Prostate gland (tissue), 2 donors: Measurements from ENCODE around the gene RPUSD4. TPM values are rescaled to one million over a fixed set of nuclear protein-coding genes. Genes with fewer than 3 reads are reported as not detected.

Source experiments
- DNase-seq: peaks from one replicate; pipeline ENCODE4 v3.0.0-alpha.2; 2019; ENCODE audit warnings: low spot score
- H3K27ac ChIP-seq, 2 donors: fragments of 200-600 bp; sonication (generic); 2 replicates each; pipeline ENCODE4 v1.5.1; 2017 to 2019
- H3K27me3 ChIP-seq: fragments of 200-600 bp; sonication (generic); replicated peaks from 2 replicates; pipeline ENCODE4 v1.5.1; 2019; ENCODE audit not compliant: insufficient read depth
- H3K36me3 ChIP-seq, 2 donors: fragments of 200-600 bp; sonication (generic); 1 replicate in 1 of 2; 2 replicates in 1 of 2; pipeline versions ENCODE4 v1.5.1 to v1.8.1; 2017 to 2019
- H3K4me1 ChIP-seq: fragments of 200-600 bp; sonication (generic); replicated peaks from 2 replicates; pipeline ENCODE4 v1.5.1; 2019
- H3K4me3 ChIP-seq, 2 donors: fragments of 200-600 bp; sonication (generic); 2 replicates each; pipeline ENCODE4 v1.5.1; 2017 to 2019
- H3K9me3 ChIP-seq: fragments of 200-600 bp; sonication (generic); 2 replicates; pipeline ENCODE4 v1.5.1; 2017
- POLR2A ChIP-seq: fragments of 450-650 bp; IDR thresholded peaks from one replicate; pipeline ENCODE4 v1.6.1; 2016; ENCODE audit warnings: antibody characterized with exemption, mild to moderate bottlenecking
- POLR2AphosphoS5 ChIP-seq: sonication (generic); formaldehyde crosslinking; IDR thresholded peaks from one replicate; pipeline ENCODE4 v1.6.1; 2017; ENCODE audit warnings: antibody characterized with exemption
- WGBS: methylation state at CpG from one replicate; pipeline ENCODE4 v1.1.5; 2018; 5-methylcytosine and 5-hydroxymethylcytosine counted together
- intact Hi-C: fragments of 100-400 bp; cut with DNase I; formaldehyde crosslinking; loops from one replicate; pipeline ENCODE4 v1.14.2; 2022
- total RNA-seq, 2 donors: library from RNA; depleted of rRNA; stranded (reverse); fragments of >200 nt; gene quantifications; one replicate each; pipeline ENCODE4 v1.1.0, GENCODE V29; 2016
- TF ChIP-seq, protein P1 (sequence below), 4 experiments: fragments of 200-600 bp in 2 of 4; fragments of 450-650 bp in 2 of 4; sonication (generic) in 2 of 4; IDR thresholded peaks; 1 replicate in 3 of 4; 2 replicates in 1 of 4; pipeline ENCODE4 v1.5.1; 2016 to 2019; ENCODE audit warnings: antibody characterized with exemption in 4 of 4, mild to moderate bottlenecking in 2 of 4, moderate library complexity in 2 of 4

The RPUSD4 gene
- total RNA-seq, 2 donors from 2014 or later, result 13.0 to 29.7 TPM

DNA sequence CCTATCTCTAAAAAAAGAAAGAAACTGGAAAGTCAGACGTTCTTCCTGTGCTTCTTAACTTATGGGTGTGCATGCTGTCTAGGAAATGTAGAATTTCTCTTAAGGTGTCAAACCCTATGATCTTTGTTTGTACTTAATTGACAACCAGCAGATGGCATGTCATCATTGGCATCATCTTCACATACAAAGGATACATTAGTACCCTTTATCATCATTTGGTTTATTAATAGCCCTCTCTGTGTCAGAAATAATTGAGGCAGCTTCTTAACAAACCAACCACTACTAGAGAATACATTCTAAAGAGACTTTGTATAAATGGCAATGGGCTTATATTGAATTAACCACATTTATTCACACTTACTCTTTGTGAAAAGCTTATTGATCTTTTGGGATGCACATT lies 43.4 kb upstream of the RPUSD4 start:
- 79% methylated on average over 1 of the region's 1 CpG for WGBS
- Histone ChIP-seq H3K36me3 (no peaks in the 10 kb centered on the region), H3K27ac (no peak overlapping the region), H3K4me3 (no peak overlapping the region), H3K4me1 (no peaks in the 10 kb centered on the region), H3K27me3 (no peaks in the 10 kb centered on the region), H3K9me3 (no peaks in the 10 kb centered on the region)
- DNase-seq, result no peak
- TF ChIP-seq POLR2AphosphoS5, result no peak
- TF ChIP-seq, protein P1, sequence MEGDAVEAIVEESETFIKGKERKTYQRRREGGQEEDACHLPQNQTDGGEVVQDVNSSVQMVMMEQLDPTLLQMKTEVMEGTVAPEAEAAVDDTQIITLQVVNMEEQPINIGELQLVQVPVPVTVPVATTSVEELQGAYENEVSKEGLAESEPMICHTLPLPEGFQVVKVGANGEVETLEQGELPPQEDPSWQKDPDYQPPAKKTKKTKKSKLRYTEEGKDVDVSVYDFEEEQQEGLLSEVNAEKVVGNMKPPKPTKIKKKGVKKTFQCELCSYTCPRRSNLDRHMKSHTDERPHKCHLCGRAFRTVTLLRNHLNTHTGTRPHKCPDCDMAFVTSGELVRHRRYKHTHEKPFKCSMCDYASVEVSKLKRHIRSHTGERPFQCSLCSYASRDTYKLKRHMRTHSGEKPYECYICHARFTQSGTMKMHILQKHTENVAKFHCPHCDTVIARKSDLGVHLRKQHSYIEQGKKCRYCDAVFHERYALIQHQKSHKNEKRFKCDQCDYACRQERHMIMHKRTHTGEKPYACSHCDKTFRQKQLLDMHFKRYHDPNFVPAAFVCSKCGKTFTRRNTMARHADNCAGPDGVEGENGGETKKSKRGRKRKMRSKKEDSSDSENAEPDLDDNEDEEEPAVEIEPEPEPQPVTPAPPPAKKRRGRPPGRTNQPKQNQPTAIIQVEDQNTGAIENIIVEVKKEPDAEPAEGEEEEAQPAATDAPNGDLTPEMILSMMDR (IDR thresholded peaks at IDR 0.05), result no peak
- TF ChIP-seq POLR2A, result no peak
- intact Hi-C loops, result no loop called here

DNA sequence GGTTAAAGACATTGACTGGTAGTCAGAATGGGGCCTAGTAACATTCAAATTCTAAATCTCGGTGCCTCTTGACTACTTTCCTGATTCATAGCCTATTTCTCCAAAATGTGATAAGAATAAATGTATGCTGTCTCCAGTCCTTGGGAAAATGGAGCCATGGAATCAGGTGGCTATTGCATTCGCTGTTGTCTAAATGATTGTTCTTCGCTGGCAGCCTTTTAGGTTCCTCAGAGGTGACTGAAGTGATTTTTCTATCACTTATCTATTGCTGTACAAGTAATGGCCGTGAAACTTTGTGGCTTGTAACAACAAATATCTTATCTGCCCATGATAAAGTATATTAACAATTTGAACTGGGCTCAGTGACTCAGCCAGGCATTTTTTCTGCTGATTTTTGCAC lies 41.8 kb upstream of the RPUSD4 start:
- Histone ChIP-seq H3K36me3 (no peaks in the 10 kb centered on the region), H3K27me3 (no peaks in the 10 kb centered on the region), H3K27ac (no peak overlapping the region), H3K4me1 (no peaks in the 10 kb centered on the region), H3K4me3 (no peak overlapping the region), H3K9me3 (no peaks in the 10 kb centered on the region)
- intact Hi-C loops, result no loop called here
- DNase-seq, result no peak
- TF ChIP-seq POLR2AphosphoS5 (no peak), POLR2A (no peak)
- TF ChIP-seq, protein P1 (IDR thresholded peaks at IDR 0.05), result no peak
- 94% methylated on average over 4 of the region's 4 CpGs for WGBS

DNA sequence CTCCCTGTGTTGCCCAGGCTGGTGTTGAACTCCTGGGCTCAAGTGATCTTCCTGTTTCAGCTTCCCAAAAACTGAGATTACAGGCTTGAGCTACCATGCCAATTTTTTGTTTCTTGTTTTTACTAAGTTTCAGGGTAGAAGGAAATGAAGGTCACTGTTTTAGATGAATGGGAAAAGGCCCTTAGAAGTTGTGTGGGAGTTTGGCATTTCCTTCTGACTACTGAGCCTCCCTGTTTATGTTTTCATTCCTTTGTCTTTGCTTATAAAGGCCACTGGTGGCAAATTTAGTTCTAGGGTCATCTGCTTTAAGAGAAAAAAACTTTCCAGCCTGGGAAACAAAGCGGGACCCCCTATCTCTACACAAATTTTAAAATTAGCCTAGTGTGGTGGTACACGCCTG lies 35.2 kb upstream of the RPUSD4 start:
- H3K9me3 ChIP-seq, result no peaks in the 10 kb centered on the region
- DNase-seq, result no peak
- intact Hi-C loops, result no loop called here
- WGBS, result 95% methylated on average over 2 of the region's 2 CpGs
- no peaks in the 10 kb centered on the region for H3K4me1 ChIP-seq
- no peak overlapping the region for H3K4me3 ChIP-seq
- no peak overlapping the region for H3K27ac ChIP-seq
- no peaks in the 10 kb centered on the region for H3K27me3 ChIP-seq
- TF ChIP-seq POLR2AphosphoS5 (no peak), POLR2A (no peak)
- TF ChIP-seq, protein P1 (IDR thresholded peaks at IDR 0.05), result no peak
- H3K36me3 ChIP-seq, result no peaks in the 10 kb centered on the region

DNA sequence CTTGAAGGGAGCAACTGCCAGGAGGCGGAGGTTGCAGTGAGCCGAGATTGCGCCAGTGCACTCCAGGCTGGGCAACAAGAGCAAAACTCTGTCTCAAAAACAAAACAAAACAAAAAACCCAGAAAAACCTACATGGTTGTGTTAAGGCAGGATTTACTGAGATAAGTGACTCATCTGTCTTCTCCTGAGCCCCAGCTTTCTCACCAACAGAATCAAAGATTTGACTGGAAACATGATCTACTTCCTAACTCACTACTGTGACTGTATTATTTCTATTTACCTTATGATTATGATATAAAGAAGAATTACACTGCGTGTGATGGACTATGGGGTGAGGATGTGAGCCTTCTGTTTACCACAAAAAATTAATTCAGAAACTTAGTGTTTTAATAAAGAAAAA lies 21.9 kb upstream of the RPUSD4 start:
- no peak overlapping the region for H3K4me3 ChIP-seq
- H3K9me3 ChIP-seq, result no peaks in the 10 kb centered on the region
- intact Hi-C loops, result no loop called here
- H3K27me3 ChIP-seq, result no peaks in the 10 kb centered on the region
- TF ChIP-seq POLR2A, result no peak
- TF ChIP-seq, protein P1 (IDR thresholded peaks at IDR 0.05), result no peak
- no peak for TF ChIP-seq POLR2AphosphoS5
- WGBS, result over 99% methylated on average over 4 of the region's 4 CpGs
- DNase-seq, result no peak
- H3K36me3 ChIP-seq, result no peaks in the 10 kb centered on the region
- no peak overlapping the region for H3K27ac ChIP-seq
- no peaks in the 10 kb centered on the region for H3K4me1 ChIP-seq

DNA sequence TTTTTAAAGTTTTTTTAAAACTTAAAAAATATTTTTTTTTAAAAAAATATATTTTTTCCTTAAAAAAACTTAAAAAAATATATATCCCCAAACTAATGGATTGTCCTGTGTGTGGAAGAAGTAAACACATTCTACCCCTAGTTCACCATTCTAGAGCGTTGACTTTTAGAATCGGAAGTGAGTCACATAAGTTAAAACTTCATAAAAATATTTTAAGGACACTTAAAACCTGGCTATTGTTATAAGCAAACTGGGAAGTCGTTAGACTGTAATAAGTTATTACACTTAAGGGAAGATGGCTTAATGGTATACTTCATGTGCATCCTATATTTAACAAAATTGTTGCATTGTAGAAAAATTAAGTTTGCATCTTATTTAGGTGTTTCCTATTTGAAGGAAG lies 21.2 kb upstream of the RPUSD4 start:
- intact Hi-C loops, result no loop called here
- no peaks in the 10 kb centered on the region for H3K36me3 ChIP-seq
- 87% methylated on average over 3 of the region's 3 CpGs for WGBS

More for the DNA sequence above, 21.2 kb upstream of the RPUSD4 start:
- Histone ChIP-seq H3K4me3 (no peak overlapping the region), H3K27ac (no peak overlapping the region), H3K27me3 (no peaks in the 10 kb centered on the region), H3K9me3 (no peaks in the 10 kb centered on the region), H3K4me1 (no peaks in the 10 kb centered on the region)
- DNase-seq, result no peak
- no peak for TF ChIP-seq POLR2A
- no peak for TF ChIP-seq POLR2AphosphoS5
- TF ChIP-seq, protein P1 (IDR thresholded peaks at IDR 0.05), result no peak
